ENCODE results near the gene NEDD9. TPM values are rescaled to one million over a fixed set of nuclear protein-coding genes. Genes with fewer than 3 reads are reported as not detected.

NEDD9 gene
- total and polyA plus RNA-seq, 4 donors: 7.5 to 16.8 (median 11.7) TPM

DNA sequence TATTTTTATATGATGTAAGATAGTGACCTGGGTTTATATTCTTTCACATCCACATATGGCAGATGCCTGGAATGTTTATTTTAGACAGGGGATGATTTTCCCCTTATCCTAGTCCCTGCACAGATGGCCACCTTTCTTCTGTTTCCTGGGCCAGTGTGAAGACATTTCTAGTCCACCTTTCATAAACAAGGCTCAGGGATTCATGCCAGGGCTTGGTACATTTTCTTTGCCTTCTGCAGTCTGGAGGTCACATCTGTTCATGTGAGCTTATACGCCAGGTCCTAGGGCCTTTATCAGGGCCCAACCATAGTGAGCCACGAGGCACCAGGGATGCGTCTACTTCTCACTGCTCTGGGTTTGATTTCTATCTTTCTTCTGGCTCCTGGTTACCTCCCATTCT lies 82.9 kb downstream of the NEDD9 start:
- no peaks in the 10 kb centered on the region for H3K4me1 ChIP-seq (ENCODE audit: control insufficient read depth in 4 of 4, insufficient read depth in 4 of 4, low read length in 3 of 4)
- 97% methylated on average over 3 of the region's 3 CpGs for WGBS
- H3K27me3 ChIP-seq (ENCODE audit: control insufficient read depth in 4 of 4, insufficient read depth in 4 of 4, low read length in 3 of 4): no peaks in the 10 kb centered on the region
- no peak overlapping the region for H3K9ac ChIP-seq (ENCODE audit: low read depth in 1 of 2, low read length in 2 of 2)
- H3K27ac ChIP-seq (ENCODE audit: low read depth in 1 of 2, low read length in 2 of 2): no peak overlapping the region
- no peak for DNase-seq (ENCODE audit: low spot score)
- no peaks in the 10 kb centered on the region for H3K9me3 ChIP-seq (ENCODE audit: control insufficient read depth in 4 of 4, low read length in 3 of 4)
- H3K36me3 ChIP-seq (ENCODE audit: control insufficient read depth in 4 of 4, insufficient read depth in 3 of 4, low read depth in 1 of 4, low read length in 3 of 4): no peaks in the 10 kb centered on the region
- no peak overlapping the region for H3K4me3 ChIP-seq (ENCODE audit: low read depth in 1 of 3, low read length in 3 of 3)
- TF ChIP-seq FOXA1 (IDR thresholded peaks at IDR 0.05) (no peak), MAX (IDR thresholded peaks at IDR 0.05) (no peak), RAD21 (IDR thresholded peaks at IDR 0.05) (no peak), CTCF (IDR thresholded peaks at IDR 0.05; ENCODE audit: low read depth, low read length, missing input control) (no peak), RXRA (IDR thresholded peaks at IDR 0.05) (no peak), EGR1 (IDR thresholded peaks at IDR 0.05; ENCODE audit: low read depth in 2 of 2) (no peak), HNF4G (IDR thresholded peaks at IDR 0.05) (no peak), TAF1 (conservative IDR thresholded peaks at IDR 0.05) (no peak), SP1 (IDR thresholded peaks at IDR 0.05) (no peak), YY1 (IDR thresholded peaks at IDR 0.05) (no peak), GABPA (IDR thresholded peaks at IDR 0.05 in 1 of 2, conservative IDR thresholded peaks at IDR 0.05 in 1 of 2) (no peak), FOXA2 (IDR thresholded peaks at IDR 0.05) (no peak), NR2F2 (IDR thresholded peaks at IDR 0.05) (no peak)
- TF ChIP-seq, protein P1, sequence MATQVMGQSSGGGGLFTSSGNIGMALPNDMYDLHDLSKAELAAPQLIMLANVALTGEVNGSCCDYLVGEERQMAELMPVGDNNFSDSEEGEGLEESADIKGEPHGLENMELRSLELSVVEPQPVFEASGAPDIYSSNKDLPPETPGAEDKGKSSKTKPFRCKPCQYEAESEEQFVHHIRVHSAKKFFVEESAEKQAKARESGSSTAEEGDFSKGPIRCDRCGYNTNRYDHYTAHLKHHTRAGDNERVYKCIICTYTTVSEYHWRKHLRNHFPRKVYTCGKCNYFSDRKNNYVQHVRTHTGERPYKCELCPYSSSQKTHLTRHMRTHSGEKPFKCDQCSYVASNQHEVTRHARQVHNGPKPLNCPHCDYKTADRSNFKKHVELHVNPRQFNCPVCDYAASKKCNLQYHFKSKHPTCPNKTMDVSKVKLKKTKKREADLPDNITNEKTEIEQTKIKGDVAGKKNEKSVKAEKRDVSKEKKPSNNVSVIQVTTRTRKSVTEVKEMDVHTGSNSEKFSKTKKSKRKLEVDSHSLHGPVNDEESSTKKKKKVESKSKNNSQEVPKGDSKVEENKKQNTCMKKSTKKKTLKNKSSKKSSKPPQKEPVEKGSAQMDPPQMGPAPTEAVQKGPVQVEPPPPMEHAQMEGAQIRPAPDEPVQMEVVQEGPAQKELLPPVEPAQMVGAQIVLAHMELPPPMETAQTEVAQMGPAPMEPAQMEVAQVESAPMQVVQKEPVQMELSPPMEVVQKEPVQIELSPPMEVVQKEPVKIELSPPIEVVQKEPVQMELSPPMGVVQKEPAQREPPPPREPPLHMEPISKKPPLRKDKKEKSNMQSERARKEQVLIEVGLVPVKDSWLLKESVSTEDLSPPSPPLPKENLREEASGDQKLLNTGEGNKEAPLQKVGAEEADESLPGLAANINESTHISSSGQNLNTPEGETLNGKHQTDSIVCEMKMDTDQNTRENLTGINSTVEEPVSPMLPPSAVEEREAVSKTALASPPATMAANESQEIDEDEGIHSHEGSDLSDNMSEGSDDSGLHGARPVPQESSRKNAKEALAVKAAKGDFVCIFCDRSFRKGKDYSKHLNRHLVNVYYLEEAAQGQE (IDR thresholded peaks at IDR 0.05): no peak
- TF ChIP-seq, protein P2, sequence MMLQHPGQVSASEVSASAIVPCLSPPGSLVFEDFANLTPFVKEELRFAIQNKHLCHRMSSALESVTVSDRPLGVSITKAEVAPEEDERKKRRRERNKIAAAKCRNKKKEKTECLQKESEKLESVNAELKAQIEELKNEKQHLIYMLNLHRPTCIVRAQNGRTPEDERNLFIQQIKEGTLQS (IDR thresholded peaks at IDR 0.05): no peak

GRCh38 chr6:11146117-11146826 lies 86.2 kb downstream of the NEDD9 start:
- no peak for DNase-seq (ENCODE audit: low spot score)
- Histone ChIP-seq H3K27me3 (ENCODE audit: control insufficient read depth in 4 of 4, insufficient read depth in 4 of 4, low read length in 3 of 4) (no peaks in the 10 kb centered on the region), H3K9me3 (ENCODE audit: control insufficient read depth in 4 of 4, low read length in 3 of 4) (no peaks in the 10 kb centered on the region), H3K4me1 (ENCODE audit: control insufficient read depth in 4 of 4, insufficient read depth in 4 of 4, low read length in 3 of 4) (no peaks in the 10 kb centered on the region), H3K4me3 (ENCODE audit: low read depth in 1 of 3, low read length in 3 of 3) (no peak overlapping the region), H3K36me3 (ENCODE audit: control insufficient read depth in 4 of 4, insufficient read depth in 3 of 4, low read depth in 1 of 4, low read length in 3 of 4) (no peaks in the 10 kb centered on the region), H3K9ac (ENCODE audit: low read depth in 1 of 2, low read length in 2 of 2) (no peak overlapping the region), H3K27ac (ENCODE audit: low read depth in 1 of 2, low read length in 2 of 2) (no peak overlapping the region)
- WGBS: 98% methylated on average over 4 of the region's 4 CpGs
- no peak for TF ChIP-seq GABPA (IDR thresholded peaks at IDR 0.05 in 1 of 2, conservative IDR thresholded peaks at IDR 0.05 in 1 of 2)
- TF ChIP-seq, protein P2 (IDR thresholded peaks at IDR 0.05): no peak
- no peak for TF ChIP-seq FOXA1 (IDR thresholded peaks at IDR 0.05)
- no peak for TF ChIP-seq CTCF (IDR thresholded peaks at IDR 0.05; ENCODE audit: low read depth, low read length, missing input control)
- no peak for TF ChIP-seq MAX (IDR thresholded peaks at IDR 0.05)
- TF ChIP-seq, protein P1 (IDR thresholded peaks at IDR 0.05): no peak
- TF ChIP-seq NR2F2 (IDR thresholded peaks at IDR 0.05): no peak

Data from liver (tissue), 9 donors.